ENCODE data around the gene SLFN14. TPM values are rescaled to one million over a fixed set of nuclear protein-coding genes. Genes with fewer than 3 reads are reported as not detected.

The SLFN14 gene
- total and polyA plus RNA-seq, 2 donors (not counting 1 experiment from before 2014, with no cell fraction given) = not detected

DNA sequence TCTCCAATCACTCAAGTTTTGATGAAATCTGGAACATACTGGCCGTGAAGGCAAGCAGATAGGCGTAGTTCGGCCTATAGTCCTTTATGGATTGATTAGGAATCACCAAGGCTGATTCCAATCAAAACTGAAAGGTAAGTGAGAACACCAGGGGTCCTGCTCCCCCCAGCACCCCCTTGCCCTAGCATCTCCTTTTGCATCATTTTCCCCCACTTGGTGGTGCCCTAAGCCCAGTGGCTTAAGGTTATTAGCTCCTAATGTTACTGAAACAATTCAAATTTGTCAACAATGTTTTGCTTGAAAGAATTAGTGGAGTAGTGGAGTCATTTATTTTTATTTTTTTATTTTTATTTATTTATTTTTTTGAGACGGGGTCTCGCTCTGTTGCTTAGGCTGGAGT lies 4.9 kb downstream of the SLFN14 start:
- WGBS (ENCODE audit: insufficient coverage) = no CpG with 5 or more reads among the region's 5 CpGs
- Histone ChIP-seq H4K20me1 (ENCODE audit: control insufficient read depth, insufficient read depth, low read length, poor library complexity, severe bottlenecking) (no peaks in the 10 kb centered on the region), H3K9me3 (ENCODE audit: control extremely low read depth in 1 of 3, control insufficient read depth in 2 of 3, insufficient read depth in 1 of 3, low read length in 2 of 3) (no peaks in the 10 kb centered on the region), H3K36me3 (replicated peaks in 1 of 2; ENCODE audit: control extremely low read depth in 1 of 2, control insufficient read depth in 1 of 2, extremely low read depth in 1 of 2, insufficient read depth in 2 of 2, low read length in 1 of 2) (no peaks in the 10 kb centered on the region), H3K4me1 (ENCODE audit: control insufficient read depth in 2 of 2, insufficient read depth in 2 of 2, low read length in 2 of 2) (no peaks in the 10 kb centered on the region), H3K27me3 (replicated peaks in 1 of 4; ENCODE audit: control extremely low read depth in 1 of 4, control insufficient read depth in 3 of 4, insufficient read depth in 4 of 4, low read length in 3 of 4) (peaks cover 0 to 14% (median 0%) of the 10 kb centered on the region in 4 experiments), H3K27ac (ENCODE audit: low read length in 2 of 2) (no peak overlapping the region), H3K79me2 (ENCODE audit: control insufficient read depth, insufficient read depth, low read length) (no peaks in the 10 kb centered on the region), H2AFZ (ENCODE audit: insufficient read depth, low read depth, low read length, poor library complexity, severe bottlenecking) (no peak overlapping the region), H3K4me2 (replicated peaks; ENCODE audit: low read depth, low read length, poor library complexity, severe bottlenecking) (no peak overlapping the region), H3K4me3 (ENCODE audit: control extremely low read depth in 1 of 5, extremely low read depth in 1 of 5, insufficient read depth in 1 of 5, low read depth in 2 of 5, low read length in 4 of 5) (no peak overlapping the region), H3K9ac (ENCODE audit: low read length) (no peak overlapping the region)
- TF ChIP-seq CTCF (IDR thresholded peaks at IDR 0.05) (no peak), EZH2 (IDR thresholded peaks at IDR 0.05; ENCODE audit: borderline replicate concordance, insufficient read depth, low read depth, low read length, poor library complexity, severe bottlenecking) (no peak)
- no peak for ATAC-seq (ENCODE audit: low read depth)
- no peak overlapping the region for H3K27ac Mint-ChIP-seq
- no peak overlapping the region for H3K4me3 Mint-ChIP-seq
- intact Hi-C loops (cut with micrococcal nuclease) = loop anchor here (2.0 kb wide), 1 partner anchor 191 kb away; no protein-coding TSS in a partner anchor
- H3K9me3 Mint-ChIP-seq (ENCODE audit: insufficient read depth) = no peaks in the 10 kb centered on the region
- ChIA-PET POLR2A (no interaction called here), CTCF (interaction anchor here (0.8 to 2.3 kb wide), 2 partner anchors 191 to 201 kb away, joined by 3 to 14 read pairs; no protein-coding TSS in a partner anchor)
- DNase-seq = no peak
- H3K27me3 Mint-ChIP-seq = peaks cover 39% of the 10 kb centered on the region
- H3K4me1 Mint-ChIP-seq = no peaks in the 10 kb centered on the region

DNA sequence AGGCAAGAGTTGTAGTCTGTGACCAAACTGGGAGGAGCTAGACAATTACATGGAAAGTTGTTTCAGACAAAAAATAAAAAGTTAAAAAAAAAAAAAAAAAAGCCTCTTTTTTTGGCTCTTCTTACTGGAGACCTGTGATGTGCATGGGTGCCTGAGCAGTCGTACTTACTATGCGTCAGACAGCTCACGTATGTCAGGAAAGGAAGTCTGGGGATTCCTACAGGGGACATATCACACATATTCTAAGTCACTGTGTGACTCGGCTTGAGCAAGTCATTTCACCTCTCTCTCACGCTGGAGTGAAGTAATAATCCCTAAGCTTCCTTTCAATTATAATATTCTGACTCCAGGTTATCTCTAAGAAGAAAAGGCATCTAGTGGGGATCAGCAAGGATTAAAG lies 6.0 kb downstream of the SLFN14 start:
- 100% methylated on average over 3 of the region's 5 CpGs for WGBS (ENCODE audit: insufficient coverage)
- TF ChIP-seq EZH2 (IDR thresholded peaks at IDR 0.05; ENCODE audit: borderline replicate concordance, insufficient read depth, low read depth, low read length, poor library complexity, severe bottlenecking) (no peak), CTCF (IDR thresholded peaks at IDR 0.05) (no peak)
- intact Hi-C loops (cut with micrococcal nuclease) = loop anchor here (2.0 kb wide), 1 partner anchor 192 kb away; no protein-coding TSS in a partner anchor
- Histone ChIP-seq H3K4me3 (ENCODE audit: control extremely low read depth in 1 of 5, extremely low read depth in 1 of 5, insufficient read depth in 1 of 5, low read depth in 2 of 5, low read length in 4 of 5) (no peak overlapping the region), H3K27ac (ENCODE audit: low read length in 2 of 2) (no peak overlapping the region), H3K27me3 (replicated peaks in 1 of 4; ENCODE audit: control extremely low read depth in 1 of 4, control insufficient read depth in 3 of 4, insufficient read depth in 4 of 4, low read length in 3 of 4) (peaks cover 0 to 14% (median 0%) of the 10 kb centered on the region in 4 experiments), H4K20me1 (ENCODE audit: control insufficient read depth, insufficient read depth, low read length, poor library complexity, severe bottlenecking) (no peaks in the 10 kb centered on the region), H3K4me1 (ENCODE audit: control insufficient read depth in 2 of 2, insufficient read depth in 2 of 2, low read length in 2 of 2) (no peaks in the 10 kb centered on the region), H2AFZ (ENCODE audit: insufficient read depth, low read depth, low read length, poor library complexity, severe bottlenecking) (no peak overlapping the region), H3K36me3 (replicated peaks in 1 of 2; ENCODE audit: control extremely low read depth in 1 of 2, control insufficient read depth in 1 of 2, extremely low read depth in 1 of 2, insufficient read depth in 2 of 2, low read length in 1 of 2) (no peaks in the 10 kb centered on the region), H3K4me2 (replicated peaks; ENCODE audit: low read depth, low read length, poor library complexity, severe bottlenecking) (no peak overlapping the region), H3K9ac (ENCODE audit: low read length) (no peak overlapping the region), H3K9me3 (ENCODE audit: control extremely low read depth in 1 of 3, control insufficient read depth in 2 of 3, insufficient read depth in 1 of 3, low read length in 2 of 3) (no peaks in the 10 kb centered on the region), H3K79me2 (ENCODE audit: control insufficient read depth, insufficient read depth, low read length) (no peaks in the 10 kb centered on the region)
- Mint-ChIP-seq H3K4me1 (no peaks in the 10 kb centered on the region), H3K9me3 (ENCODE audit: insufficient read depth) (no peaks in the 10 kb centered on the region), H3K27ac (no peak overlapping the region), H3K4me3 (no peak overlapping the region), H3K27me3 (peaks cover 35% of the 10 kb centered on the region)
- no peak for ATAC-seq (ENCODE audit: low read depth)
- DNase-seq = no peak
- ChIA-PET CTCF (interaction anchor here (0.7 to 2.3 kb wide), 2 partner anchors 62 to 192 kb away, joined by 3 to 14 read pairs; no protein-coding TSS in a partner anchor), POLR2A (no interaction called here)

Measured in B cell (primary cell).